Naive B cell (primary cell): ENCODE data around the gene ZNF597. TPM values are rescaled to one million over a fixed set of nuclear protein-coding genes. Genes with fewer than 3 reads are reported as not detected.

Experiments
- ATAC-seq, 2 donors: fragments of 150-1000 bp; cut with Tn5 transposase; 2 replicates each; pipeline ENCODE4 v1.10.0; 2021; ENCODE audit warnings: low read depth in 2 of 2, mild to moderate bottlenecking in 2 of 2, moderate library complexity in 2 of 2
- DNase-seq: peaks from one replicate; pipeline ENCODE4 v3.0.0; 2022
- H3K27ac Mint-ChIP-seq, 6 donors: one replicate each; pipeline ENCODE4 v1.8.0; 2020 to 2022; ENCODE audit warnings: mild to moderate bottlenecking in 6 of 6, mixed read lengths in 6 of 6, moderate library complexity in 5 of 6, inconsistent platforms in 2 of 6
- H3K27me3 Mint-ChIP-seq, 3 donors: one replicate each; pipeline ENCODE4 v1.8.0; 2021 to 2022; ENCODE audit warnings: mixed read lengths in 3 of 3, mild to moderate bottlenecking in 1 of 3
- H3K36me3 Mint-ChIP-seq, 2 donors: one replicate each; pipeline ENCODE4 v1.8.0; 2020 to 2022; ENCODE audit warnings: mixed read lengths in 2 of 2, inconsistent platforms in 1 of 2, mild to moderate bottlenecking in 1 of 2
- H3K4me1 Mint-ChIP-seq, 3 donors: one replicate each; pipeline ENCODE4 v1.8.0; 2020 to 2022; ENCODE audit warnings: mixed read lengths in 3 of 3, inconsistent platforms in 1 of 3, mild to moderate bottlenecking in 1 of 3, moderate library complexity in 1 of 3
- H3K4me3 Mint-ChIP-seq, 8 donors: one replicate each; pipeline ENCODE4 v1.8.0; 2020 to 2022; ENCODE audit warnings: mild to moderate bottlenecking in 8 of 8, mixed read lengths in 8 of 8, moderate library complexity in 8 of 8, inconsistent platforms in 2 of 8
- H3K9me3 Mint-ChIP-seq, 7 donors: one replicate each; pipeline ENCODE4 v1.8.0; 2020 to 2022; ENCODE audit warnings: mixed read lengths in 7 of 7, mild to moderate bottlenecking in 5 of 7, inconsistent platforms in 2 of 7, moderate library complexity in 1 of 7
- polyA plus RNA-seq, 6 donors: library from polyadenylated mRNA; unstranded; fragments of 300-500 nt; fragmentation: Illumina TruSeq; gene quantifications; one replicate each; pipeline ENCODE4 v1.2.3, GENCODE V29; 2021; ENCODE audit warnings: low read depth in 6 of 6

Gene ZNF597
- polyA plus RNA-seq, 6 donors from 2014 or later: 0.78 to 3.2 (median 2.3) TPM

- no peaks in the 10 kb centered on the region for H3K27me3 Mint-ChIP-seq
- H3K4me1 Mint-ChIP-seq: peaks cover 37 to 58% (median 44%) of the 10 kb centered on the region in 3 donors
- peak; percentile 93 for DNase-seq
- H3K4me3 Mint-ChIP-seq: peak overlapping the region; percentile 76 to 92 (median 86)
- no peaks in the 10 kb centered on the region for H3K9me3 Mint-ChIP-seq
- ATAC-seq: peak; percentile 89 to 90
- H3K27ac Mint-ChIP-seq: peak overlapping the region; percentile 54 to 93 (median 84)
- no peaks in the 10 kb centered on the region for H3K36me3 Mint-ChIP-seq
These were observed 14.3 kb upstream of the ZNF597 start for GRCh38 chr16:3457434-3458252.

GRCh38 chr16:3454631-3455147, 11.4 kb upstream of the ZNF597 start:
- Mint-ChIP-seq H3K9me3 (no peaks in the 10 kb centered on the region), H3K4me1 (peaks cover 17 to 34% (median 23%) of the 10 kb centered on the region in 3 donors), H3K27ac (peak overlapping the region in 2 of 6 donors; percentile 3 to 76), H3K4me3 (peak overlapping the region in 4 of 8 donors; percentile 6 to 71 (median 50)), H3K36me3 (no peaks in the 10 kb centered on the region), H3K27me3 (peaks cover 0 to 6% (median 0%) of the 10 kb centered on the region in 3 donors)
- DNase-seq: no peak
- ATAC-seq: no peak

- Mint-ChIP-seq H3K4me1 (peaks cover 11 to 28% (median 17%) of the 10 kb centered on the region in 3 donors), H3K9me3 (no peaks in the 10 kb centered on the region), H3K27ac (peak overlapping the region in 2 of 6 donors; percentile 25 to 30), H3K36me3 (no peaks in the 10 kb centered on the region), H3K27me3 (peaks cover 0 to 8% (median 0%) of the 10 kb centered on the region in 3 donors), H3K4me3 (peak overlapping the region in 1 of 8 donors; percentile 71)
- ATAC-seq (no peak), DNase-seq (no peak)
These were observed 10.8 kb upstream of the ZNF597 start for GRCh38 chr16:3454093-3454492.

- Mint-ChIP-seq H3K4me3 (peak overlapping the region; percentile 96 to 99 (median 98)), H3K36me3 (peaks cover 26 to 38% of the 10 kb centered on the region in 2 donors), H3K4me1 (peaks cover 8 to 27% (median 8%) of the 10 kb centered on the region in 3 donors), H3K27ac (peak overlapping the region; percentile 96 to 99 (median 98)), H3K27me3 (peaks cover 5 to 25% (median 5%) of the 10 kb centered on the region in 3 donors), H3K9me3 (peaks cover 4 to 22% (median 12%) of the 10 kb centered on the region in 7 donors)
- DNase-seq (no peak), ATAC-seq (peak; percentile 23 to 45)
These were observed 706 bp upstream of the ZNF597 start for GRCh38 chr16:3444032-3444388.

- H3K4me1 Mint-ChIP-seq: peaks cover 8 to 24% (median 8%) of the 10 kb centered on the region in 3 donors
- H3K4me3 Mint-ChIP-seq: no peak overlapping the region
- no peak for DNase-seq
- peaks cover under 1 to 27% (median 5%) of the 10 kb centered on the region in 3 donors for H3K27me3 Mint-ChIP-seq
- no peak for ATAC-seq
- peaks cover 4 to 28% (median 12%) of the 10 kb centered on the region in 7 donors for H3K9me3 Mint-ChIP-seq
- H3K27ac Mint-ChIP-seq: peak overlapping the region in 1 of 6 donors; percentile 63
- H3K36me3 Mint-ChIP-seq: peaks cover 26 to 35% of the 10 kb centered on the region in 2 donors
These were observed 3.7 kb downstream of the ZNF597 start for GRCh38 chr16:3439637-3440036.

- H3K9me3 Mint-ChIP-seq: peaks cover 0 to 43% (median 14%) of the 10 kb centered on the region in 7 donors
- peaks cover 5 to 18% (median 17%) of the 10 kb centered on the region in 3 donors for H3K4me1 Mint-ChIP-seq
- no peak overlapping the region for H3K27ac Mint-ChIP-seq
- no peak overlapping the region for H3K4me3 Mint-ChIP-seq
- peaks cover 14 to 26% of the 10 kb centered on the region in 2 donors for H3K36me3 Mint-ChIP-seq
- ATAC-seq: no peak
- DNase-seq: no peak
- H3K27me3 Mint-ChIP-seq: peaks cover 0 to 14% (median 8%) of the 10 kb centered on the region in 3 donors
These were observed 8.9 kb downstream of the ZNF597 start for GRCh38 chr16:3434373-3434772.

GRCh38 chr16:3431779-3432219, 11.5 kb downstream of the ZNF597 start:
- Mint-ChIP-seq H3K9me3 (peaks cover 0 to 41% (median 11%) of the 10 kb centered on the region in 7 donors), H3K36me3 (peaks cover 12 to 19% of the 10 kb centered on the region in 2 donors), H3K27me3 (peaks cover 0 to 14% (median 8%) of the 10 kb centered on the region in 3 donors), H3K4me1 (peaks cover 5 to 18% (median 17%) of the 10 kb centered on the region in 3 donors), H3K4me3 (peak overlapping the region in 7 of 8 donors; percentile 71 to 83 (median 75)), H3K27ac (peak overlapping the region in 3 of 6 donors; percentile 18 to 63 (median 26))
- peak; percentile 6 for DNase-seq
- peak; percentile 45 to 57 for ATAC-seq

GRCh38 chr16:3413730-3414379, 29.4 kb downstream of the ZNF597 start:
- peaks cover 23 to 39% of the 10 kb centered on the region in 2 donors for H3K36me3 Mint-ChIP-seq
- no peak overlapping the region for H3K27ac Mint-ChIP-seq
- no peaks in the 10 kb centered on the region for H3K27me3 Mint-ChIP-seq
- peaks cover 0 to 2% (median 0%) of the 10 kb centered on the region in 3 donors for H3K4me1 Mint-ChIP-seq
- DNase-seq (no peak), ATAC-seq (no peak)
- no peak overlapping the region for H3K4me3 Mint-ChIP-seq
- H3K9me3 Mint-ChIP-seq: peaks cover 13 to 73% (median 57%) of the 10 kb centered on the region in 7 donors

- Mint-ChIP-seq H3K4me3 (peak overlapping the region in 1 of 8 donors; percentile 59), H3K9me3 (peaks cover 9 to 74% (median 67%) of the 10 kb centered on the region in 7 donors)
- DNase-seq: no peak
These were observed 34.6 kb downstream of the ZNF597 start for GRCh38 chr16:3408561-3409197.

GRCh38 chr16:3401719-3402397, 41.4 kb downstream of the ZNF597 start:
- Mint-ChIP-seq H3K36me3 (peaks cover 38 to 42% of the 10 kb centered on the region in 2 donors), H3K27me3 (no peaks in the 10 kb centered on the region), H3K9me3 (peaks cover 0 to 23% (median 13%) of the 10 kb centered on the region in 7 donors), H3K4me3 (peak overlapping the region; percentile 87 to 98 (median 94)), H3K27ac (peak overlapping the region in 5 of 6 donors; percentile 39 to 94 (median 85)), H3K4me1 (peaks cover 31 to 49% (median 31%) of the 10 kb centered on the region in 3 donors)
- no peak for ATAC-seq
- no peak for DNase-seq

More at GRCh38 chr16:3408561-3409197, 34.6 kb downstream of the ZNF597 start:
- no peak for ATAC-seq
- Mint-ChIP-seq H3K36me3 (peaks cover 61 to 72% of the 10 kb centered on the region in 2 donors), H3K4me1 (peaks cover 0 to 4% (median 1%) of the 10 kb centered on the region in 3 donors), H3K27ac (peak overlapping the region in 1 of 6 donors; percentile 29), H3K27me3 (no peaks in the 10 kb centered on the region)

- Mint-ChIP-seq H3K27ac (peak within 1 kb of the TSS; percentile 80 to 95 (median 90)), H3K9me3 (peaks cover 1 to 21% (median 6%) of the 10 kb centered on the region in 7 donors), H3K36me3 (peaks cover 38 to 42% of the 10 kb centered on the region in 2 donors), H3K27me3 (no peaks in the 10 kb centered on the region), H3K4me1 (peaks cover 38 to 57% (median 39%) of the 10 kb centered on the region in 3 donors), H3K4me3 (peak within 1 kb of the TSS; percentile 87 to 98 (median 94))
- ATAC-seq (peak; percentile 96), DNase-seq (peak; percentile 98)
These were observed 42.3 kb downstream of the ZNF597 start, which contains the start of the genes ZNF174 and ZSCAN32 for GRCh38 chr16:3400779-3401688. Gene ZNF174 (plus strand): TSS chr16:3401215. CDS start chr16:3402005, 790 bp downstream. Gene ZSCAN32 (minus strand): TSS chr16:3401004. CDS start chr16:3397557, 3,447 bp downstream.
